Stimulated activated CD4-positive, alpha-beta T cell treated with anti-CD3 and anti-CD28 coated beads, Interleukin-4, amount 100 ng/mL, for 48 hours (primary cell): Measurements from ENCODE around the gene C3orf20.
A peak's percentile ranks its signal among the peaks of the same experiment; 100 is the strongest.

Source experiments
- DNase-seq, 2 donors: peaks; one replicate each; pipeline ENCODE4 v3.0.0-alpha.2; 2020; ENCODE audit warnings: low read depth in 2 of 2

The C3orf20 gene

GRCh38 chr3:14774431-14774830, 99.5 kb downstream of the C3orf20 start:
- DNase-seq = no peak

- DNase-seq = no peak
These were observed 100.1 kb downstream of the C3orf20 start for GRCh38 chr3:14775011-14775410.

- DNase-seq = no peak
These were observed 100.6 kb downstream of the C3orf20 start for GRCh38 chr3:14775563-14775962.

GRCh38 chr3:14779069-14779685, 104.2 kb downstream of the C3orf20 start:
- DNase-seq = no peak

- DNase-seq = peak; percentile 8 to 9
These were observed 106.1 kb downstream of the C3orf20 start for GRCh38 chr3:14780927-14781507.

- DNase-seq = no peak
These were observed 108.6 kb downstream of the C3orf20 start for GRCh38 chr3:14783480-14784086.

GRCh38 chr3:14784087-14784681, 109.2 kb downstream of the C3orf20 start:
- DNase-seq = no peak

GRCh38 chr3:14785207-14786155, 110.5 kb downstream of the C3orf20 start:
- no peak for DNase-seq

- DNase-seq = no peak
These were observed 111.4 kb downstream of the C3orf20 start for GRCh38 chr3:14786369-14786768.

- no peak for DNase-seq
These were observed 112.7 kb downstream of the C3orf20 start for GRCh38 chr3:14787630-14788029.

- no peak for DNase-seq
These were observed 113.7 kb downstream of the C3orf20 start for GRCh38 chr3:14788644-14789043.

- no peak for DNase-seq
These were observed 114.3 kb downstream of the C3orf20 start for GRCh38 chr3:14789221-14789620.

GRCh38 chr3:14789640-14790285, 114.8 kb downstream of the C3orf20 start:
- DNase-seq = no peak

GRCh38 chr3:14791343-14791945, 116.5 kb downstream of the C3orf20 start:
- DNase-seq = peak; percentile 47 to 49

GRCh38 chr3:14792691-14793121, 117.8 kb downstream of the C3orf20 start:
- no peak for DNase-seq

GRCh38 chr3:14793126-14793857, 118.4 kb downstream of the C3orf20 start:
- no peak for DNase-seq

- DNase-seq = no peak
These were observed 118.9 kb downstream of the C3orf20 start for GRCh38 chr3:14793858-14794234.

- no peak for DNase-seq
These were observed 119.5 kb downstream of the C3orf20 start for GRCh38 chr3:14794435-14794834.

GRCh38 chr3:14795996-14796395, 121.1 kb downstream of the C3orf20 start:
- DNase-seq = no peak

GRCh38 chr3:14796403-14797077, 121.6 kb downstream of the C3orf20 start:
- DNase-seq = no peak
